ENCODE measurements around the gene SDE2.
A peak's percentile ranks its signal among the peaks of the same experiment; 100 is the strongest.

SDE2 gene

GRCh38 chr1:225999912-226000337, 782 bp upstream of the SDE2 start:
- TF ChIP-seq YY1 (IDR thresholded peaks at IDR 0.05; ENCODE audit: insufficient read depth, insufficient read length): no peak
- no peak for TF ChIP-seq SUZ12 (IDR thresholded peaks at IDR 0.05; ENCODE audit: extremely low read depth, insufficient read depth, insufficient read length)
- TF ChIP-seq ZNF274 (IDR thresholded peaks at IDR 0.05; ENCODE audit: low read depth, low read length): no peak
- Histone ChIP-seq H3K36me3 (ENCODE audit: insufficient read depth, insufficient read length, low read length) (peaks cover 24% of the 10 kb centered on the region), H3K9ac (ENCODE audit: insufficient read length, low read depth) (peak overlapping the region; percentile 80), H3K9me3 (ENCODE audit: insufficient read depth, low read length) (no peaks in the 10 kb centered on the region), H3K4me3 (ENCODE audit: insufficient read length, low read depth) (peak overlapping the region; percentile 44), H3K4me1 (ENCODE audit: insufficient read depth, insufficient read length) (peaks cover 9% of the 10 kb centered on the region), H3K27me3 (ENCODE audit: insufficient read depth, insufficient read length) (no peaks in the 10 kb centered on the region)
- DNase-seq (ENCODE audit: low read depth, low spot score): no peak

- TF ChIP-seq SUZ12 (IDR thresholded peaks at IDR 0.05; ENCODE audit: extremely low read depth, insufficient read depth, insufficient read length) (no peak), YY1 (IDR thresholded peaks at IDR 0.05; ENCODE audit: insufficient read depth, insufficient read length) (no peak), ZNF274 (IDR thresholded peaks at IDR 0.05; ENCODE audit: low read depth, low read length) (no peak)
Measured at GRCh38 chr1:225998560-225999226, 450 bp downstream of the SDE2 start.

GRCh38 chr1:225996946-225997545, 2.1 kb downstream of the SDE2 start:
- no peak overlapping the region for H3K9ac ChIP-seq (ENCODE audit: insufficient read length, low read depth)
- H3K36me3 ChIP-seq (ENCODE audit: insufficient read depth, insufficient read length, low read length): peaks cover 50% of the 10 kb centered on the region
- no peak overlapping the region for H3K4me3 ChIP-seq (ENCODE audit: insufficient read length, low read depth)
- no peaks in the 10 kb centered on the region for H3K9me3 ChIP-seq (ENCODE audit: insufficient read depth, low read length)
- no peak for DNase-seq (ENCODE audit: low read depth, low spot score)
- TF ChIP-seq SUZ12 (IDR thresholded peaks at IDR 0.05; ENCODE audit: extremely low read depth, insufficient read depth, insufficient read length): no peak
- no peak for TF ChIP-seq ZNF274 (IDR thresholded peaks at IDR 0.05; ENCODE audit: low read depth, low read length)
- TF ChIP-seq YY1 (IDR thresholded peaks at IDR 0.05; ENCODE audit: insufficient read depth, insufficient read length): no peak
- peaks cover 3% of the 10 kb centered on the region for H3K4me1 ChIP-seq (ENCODE audit: insufficient read depth, insufficient read length)
- H3K27me3 ChIP-seq (ENCODE audit: insufficient read depth, insufficient read length): no peaks in the 10 kb centered on the region

More at GRCh38 chr1:225998560-225999226, 450 bp downstream of the SDE2 start:
- no peaks in the 10 kb centered on the region for H3K9me3 ChIP-seq (ENCODE audit: insufficient read depth, low read length)
- no peaks in the 10 kb centered on the region for H3K27me3 ChIP-seq (ENCODE audit: insufficient read depth, insufficient read length)
- peak overlapping the region; percentile 98 for H3K4me3 ChIP-seq (ENCODE audit: insufficient read length, low read depth)
- H3K9ac ChIP-seq (ENCODE audit: insufficient read length, low read depth): peak overlapping the region; percentile 98
- peaks cover 37% of the 10 kb centered on the region for H3K36me3 ChIP-seq (ENCODE audit: insufficient read depth, insufficient read length, low read length)
- DNase-seq (ENCODE audit: low read depth, low spot score): no peak
- H3K4me1 ChIP-seq (ENCODE audit: insufficient read depth, insufficient read length): peaks cover 9% of the 10 kb centered on the region

- Histone ChIP-seq H3K36me3 (ENCODE audit: insufficient read depth, insufficient read length, low read length) (peaks cover 59% of the 10 kb centered on the region), H3K9me3 (ENCODE audit: insufficient read depth, low read length) (no peaks in the 10 kb centered on the region), H3K27me3 (ENCODE audit: insufficient read depth, insufficient read length) (no peaks in the 10 kb centered on the region), H3K9ac (ENCODE audit: insufficient read length, low read depth) (peak overlapping the region; percentile 1), H3K4me3 (ENCODE audit: insufficient read length, low read depth) (no peak overlapping the region), H3K4me1 (ENCODE audit: insufficient read depth, insufficient read length) (peaks cover 2% of the 10 kb centered on the region)
- DNase-seq (ENCODE audit: low read depth, low spot score): no peak
- TF ChIP-seq ZNF274 (IDR thresholded peaks at IDR 0.05; ENCODE audit: low read depth, low read length) (no peak), YY1 (IDR thresholded peaks at IDR 0.05; ENCODE audit: insufficient read depth, insufficient read length) (no peak), SUZ12 (IDR thresholded peaks at IDR 0.05; ENCODE audit: extremely low read depth, insufficient read depth, insufficient read length) (no peak)
Measured at GRCh38 chr1:225995919-225996864, 3.0 kb downstream of the SDE2 start.

GRCh38 chr1:225990705-225991464, 8.3 kb downstream of the SDE2 start:
- H3K9me3 ChIP-seq (ENCODE audit: insufficient read depth, low read length): no peaks in the 10 kb centered on the region
- no peak for DNase-seq (ENCODE audit: low read depth, low spot score)
- no peaks in the 10 kb centered on the region for H3K27me3 ChIP-seq (ENCODE audit: insufficient read depth, insufficient read length)
- TF ChIP-seq YY1 (IDR thresholded peaks at IDR 0.05; ENCODE audit: insufficient read depth, insufficient read length) (no peak), SUZ12 (IDR thresholded peaks at IDR 0.05; ENCODE audit: extremely low read depth, insufficient read depth, insufficient read length) (no peak), ZNF274 (IDR thresholded peaks at IDR 0.05; ENCODE audit: low read depth, low read length) (no peak)
- H3K9ac ChIP-seq (ENCODE audit: insufficient read length, low read depth): no peak overlapping the region
- H3K4me1 ChIP-seq (ENCODE audit: insufficient read depth, insufficient read length): no peaks in the 10 kb centered on the region
- no peak overlapping the region for H3K4me3 ChIP-seq (ENCODE audit: insufficient read length, low read depth)
- H3K36me3 ChIP-seq (ENCODE audit: insufficient read depth, insufficient read length, low read length): peaks cover 86% of the 10 kb centered on the region

- no peak for DNase-seq (ENCODE audit: low read depth, low spot score)
- H3K36me3 ChIP-seq (ENCODE audit: insufficient read depth, insufficient read length, low read length): peaks cover 87% of the 10 kb centered on the region
- no peaks in the 10 kb centered on the region for H3K27me3 ChIP-seq (ENCODE audit: insufficient read depth, insufficient read length)
- H3K9ac ChIP-seq (ENCODE audit: insufficient read length, low read depth): no peak overlapping the region
- no peaks in the 10 kb centered on the region for H3K4me1 ChIP-seq (ENCODE audit: insufficient read depth, insufficient read length)
- TF ChIP-seq YY1 (IDR thresholded peaks at IDR 0.05; ENCODE audit: insufficient read depth, insufficient read length): no peak
- no peak for TF ChIP-seq ZNF274 (IDR thresholded peaks at IDR 0.05; ENCODE audit: low read depth, low read length)
- no peak for TF ChIP-seq SUZ12 (IDR thresholded peaks at IDR 0.05; ENCODE audit: extremely low read depth, insufficient read depth, insufficient read length)
- H3K4me3 ChIP-seq (ENCODE audit: insufficient read length, low read depth): no peak overlapping the region
- H3K9me3 ChIP-seq (ENCODE audit: insufficient read depth, low read length): peaks cover under 1% of the 10 kb centered on the region; the same call in 1 of the 2 replicates
Measured at GRCh38 chr1:225987491-225988316, 11.4 kb downstream of the SDE2 start.

Data from NT2/D1 (cell line).